Neural cell (in vitro differentiated cells): Measurements from ENCODE around the gene RAB44. TPM values are rescaled to one million over a fixed set of nuclear protein-coding genes. Genes with fewer than 3 reads are reported as not detected.

Experiments
- H2AFZ ChIP-seq: fragments of 200-600, 300-800 bp; sonication (generic), shearing (Covaris generic); 2 replicates; pipeline ENCODE4 v1.6.0; 2014; ENCODE audit warnings: low read depth, mild to moderate bottlenecking, antibody characterized with exemption, low read length, moderate library complexity
- H3F3A ChIP-seq: fragments of 200-600 bp; shearing (Covaris generic); 2 replicates; pipeline ENCODE4 v1.6.1; 2016; ENCODE audit warnings: mild to moderate bottlenecking, moderate library complexity, mixed read lengths, antibody characterized with exemption, low read length; ENCODE audit not compliant: insufficient read depth, poor library complexity, severe bottlenecking
- H3K27ac ChIP-seq: fragments of 200-600, 300-800 bp; sonication (generic), shearing (Covaris generic); 2 replicates; pipeline ENCODE4 v1.5.1; 2014; ENCODE audit warnings: mild to moderate bottlenecking, low read length, moderate library complexity
- H3K27me3 ChIP-seq: fragments of 300-800, 200-600 bp; sonication (generic), shearing (Covaris generic); 2 replicates; pipeline ENCODE4 v1.6.0; 2014; ENCODE audit warnings: mild to moderate bottlenecking, low read depth, low read length, moderate library complexity; ENCODE audit not compliant: insufficient read depth
- H3K36me3 ChIP-seq: fragments of 300-800, 200-600 bp; sonication (generic), shearing (Covaris generic); 2 replicates; pipeline ENCODE4 v1.5.1; 2014; ENCODE audit warnings: mild to moderate bottlenecking, antibody characterized with exemption, low read length, moderate library complexity; ENCODE audit not compliant: insufficient read depth
- H3K4me2 ChIP-seq: fragments of 300-800, 200-600 bp; sonication (generic), shearing (Covaris generic); 2 replicates; pipeline ENCODE4 v1.6.0; 2014; ENCODE audit warnings: mild to moderate bottlenecking, low read length
- H3K4me3 ChIP-seq: fragments of 300-800, 200-600 bp; sonication (generic), shearing (Covaris generic); 2 replicates; pipeline ENCODE4 v1.5.1; 2014; ENCODE audit warnings: mild to moderate bottlenecking, low read length, moderate library complexity
- H3K79me2 ChIP-seq: fragments of 200-600 bp; shearing (Covaris generic); replicated peaks from 2 replicates; pipeline ENCODE4 v1.6.0; 2014; ENCODE audit warnings: mild to moderate bottlenecking, low read length, moderate library complexity; ENCODE audit not compliant: insufficient read depth
- H3K9ac ChIP-seq: fragments of 300-800, 200-600 bp; sonication (generic), shearing (Covaris generic); 2 replicates; pipeline ENCODE4 v1.6.1; 2016; ENCODE audit warnings: mild to moderate bottlenecking, low read length, mixed read lengths
- H3K9me2 ChIP-seq: fragments of 200-600 bp; shearing (Covaris generic); 2 replicates; pipeline ENCODE4 v1.6.1; 2016; ENCODE audit warnings: mild to moderate bottlenecking, low read length, mixed read lengths; ENCODE audit not compliant: insufficient read depth
- H3K9me3 ChIP-seq: fragments of 200-600, 300-800 bp; sonication (generic), shearing (Covaris generic); 2 replicates; pipeline ENCODE4 v1.6.1; 2016; ENCODE audit warnings: mild to moderate bottlenecking, mixed run types, low read length, moderate library complexity, mixed read lengths
- H4K20me1 ChIP-seq: fragments of 200-600 bp; shearing (Covaris generic); 2 replicates; pipeline ENCODE4 v1.6.1; 2016; ENCODE audit warnings: mild to moderate bottlenecking, mixed run types; ENCODE audit not compliant: insufficient read depth
- EP300 ChIP-seq: fragments of 450-650 bp; conservative IDR thresholded peaks from 2 replicates; pipeline ENCODE4 v1.6.1; 2014; ENCODE audit warnings: antibody characterized with exemption, mild to moderate bottlenecking, moderate library complexity; ENCODE audit not compliant: poor library complexity, severe bottlenecking
- EZH2 ChIP-seq: fragments of 200-600, 300-800 bp; shearing (Covaris generic), sonication (generic); IDR thresholded peaks from 2 replicates; pipeline ENCODE4 v1.6.1; 2014; ENCODE audit warnings: antibody characterized with exemption, low read length, borderline replicate concordance, mild to moderate bottlenecking; ENCODE audit not compliant: insufficient read depth, poor library complexity, severe bottlenecking
- MXI1 ChIP-seq: fragments of 450-650 bp; conservative IDR thresholded peaks from 2 replicates; pipeline ENCODE4 v1.6.1; 2014; ENCODE audit warnings: antibody characterized with exemption, mild to moderate bottlenecking; ENCODE audit not compliant: poor library complexity, severe bottlenecking
- POLR2AphosphoS5 ChIP-seq: IDR thresholded peaks from 2 replicates; pipeline ENCODE4 v1.6.1; 2012
- RAD21 ChIP-seq: fragments of 450-650 bp; conservative IDR thresholded peaks from 2 replicates; pipeline ENCODE4 v1.6.1; 2014; ENCODE audit warnings: antibody characterized with exemption, mild to moderate bottlenecking, moderate library complexity
- SMC3 ChIP-seq: fragments of 450-650 bp; conservative IDR thresholded peaks from 2 replicates; pipeline ENCODE4 v1.6.1; 2014; ENCODE audit warnings: antibody characterized with exemption, mild to moderate bottlenecking, moderate library complexity; ENCODE audit not compliant: poor library complexity
- TAF1 ChIP-seq: IDR thresholded peaks from 2 replicates; pipeline ENCODE4 v1.6.1; 2012; ENCODE audit warnings: low read depth
- polyA plus RNA-seq: library from polyadenylated mRNA; depleted of rRNA; stranded (reverse); fragments of >200 nt; gene quantifications from 2 replicates; pipeline ENCODE4 v1.2.3, GENCODE V29; 2014
- TF ChIP-seq, protein P1 (sequence below): IDR thresholded peaks from 2 replicates; pipeline ENCODE4 v1.6.1; 2012; ENCODE audit warnings: borderline replicate concordance
- TF ChIP-seq, protein P2 (sequence below): fragments of 450-650 bp; IDR thresholded peaks from 2 replicates; pipeline ENCODE4 v1.5.1; 2014; ENCODE audit warnings: antibody characterized with exemption, mild to moderate bottlenecking, moderate library complexity; ENCODE audit not compliant: poor library complexity, severe bottlenecking

The RAB44 gene
- polyA plus RNA-seq, 1 donor from 2014 or later = not detected

DNA sequence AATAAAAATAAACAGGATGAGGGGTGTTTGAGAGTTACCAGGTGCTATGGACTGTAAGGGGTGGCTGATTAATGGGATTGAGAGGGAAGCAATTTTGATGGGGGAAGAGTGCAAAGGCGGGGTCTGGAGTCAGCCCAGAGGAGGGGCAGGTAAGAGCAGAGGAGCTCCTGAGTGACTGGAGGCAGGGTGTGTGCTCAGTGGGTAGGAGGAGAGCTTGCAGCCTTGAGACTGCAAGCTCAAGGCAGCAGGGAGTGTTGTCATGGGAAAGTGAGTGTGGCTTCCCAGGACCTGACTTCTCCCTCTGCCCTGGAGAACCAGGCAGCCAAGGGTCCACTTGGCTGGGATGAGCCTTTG lies 54.2 kb downstream of the RAB44 start:
- no peaks in the 10 kb centered on the region for H3K9me3 ChIP-seq
- H3F3A ChIP-seq = no peaks in the 10 kb centered on the region
- H2AFZ ChIP-seq = no peak overlapping the region
- H3K9me2 ChIP-seq = no peaks in the 10 kb centered on the region
- H3K36me3 ChIP-seq = no peaks in the 10 kb centered on the region
- no peaks in the 10 kb centered on the region for H3K79me2 ChIP-seq
- H3K27ac ChIP-seq = no peak overlapping the region
- H3K27me3 ChIP-seq = no peaks in the 10 kb centered on the region
- no peak overlapping the region for H3K4me2 ChIP-seq
- H4K20me1 ChIP-seq = no peaks in the 10 kb centered on the region
- no peak overlapping the region for H3K4me3 ChIP-seq
- TF ChIP-seq, protein P1, sequence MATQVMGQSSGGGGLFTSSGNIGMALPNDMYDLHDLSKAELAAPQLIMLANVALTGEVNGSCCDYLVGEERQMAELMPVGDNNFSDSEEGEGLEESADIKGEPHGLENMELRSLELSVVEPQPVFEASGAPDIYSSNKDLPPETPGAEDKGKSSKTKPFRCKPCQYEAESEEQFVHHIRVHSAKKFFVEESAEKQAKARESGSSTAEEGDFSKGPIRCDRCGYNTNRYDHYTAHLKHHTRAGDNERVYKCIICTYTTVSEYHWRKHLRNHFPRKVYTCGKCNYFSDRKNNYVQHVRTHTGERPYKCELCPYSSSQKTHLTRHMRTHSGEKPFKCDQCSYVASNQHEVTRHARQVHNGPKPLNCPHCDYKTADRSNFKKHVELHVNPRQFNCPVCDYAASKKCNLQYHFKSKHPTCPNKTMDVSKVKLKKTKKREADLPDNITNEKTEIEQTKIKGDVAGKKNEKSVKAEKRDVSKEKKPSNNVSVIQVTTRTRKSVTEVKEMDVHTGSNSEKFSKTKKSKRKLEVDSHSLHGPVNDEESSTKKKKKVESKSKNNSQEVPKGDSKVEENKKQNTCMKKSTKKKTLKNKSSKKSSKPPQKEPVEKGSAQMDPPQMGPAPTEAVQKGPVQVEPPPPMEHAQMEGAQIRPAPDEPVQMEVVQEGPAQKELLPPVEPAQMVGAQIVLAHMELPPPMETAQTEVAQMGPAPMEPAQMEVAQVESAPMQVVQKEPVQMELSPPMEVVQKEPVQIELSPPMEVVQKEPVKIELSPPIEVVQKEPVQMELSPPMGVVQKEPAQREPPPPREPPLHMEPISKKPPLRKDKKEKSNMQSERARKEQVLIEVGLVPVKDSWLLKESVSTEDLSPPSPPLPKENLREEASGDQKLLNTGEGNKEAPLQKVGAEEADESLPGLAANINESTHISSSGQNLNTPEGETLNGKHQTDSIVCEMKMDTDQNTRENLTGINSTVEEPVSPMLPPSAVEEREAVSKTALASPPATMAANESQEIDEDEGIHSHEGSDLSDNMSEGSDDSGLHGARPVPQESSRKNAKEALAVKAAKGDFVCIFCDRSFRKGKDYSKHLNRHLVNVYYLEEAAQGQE = no peak
- TF ChIP-seq, protein P2, sequence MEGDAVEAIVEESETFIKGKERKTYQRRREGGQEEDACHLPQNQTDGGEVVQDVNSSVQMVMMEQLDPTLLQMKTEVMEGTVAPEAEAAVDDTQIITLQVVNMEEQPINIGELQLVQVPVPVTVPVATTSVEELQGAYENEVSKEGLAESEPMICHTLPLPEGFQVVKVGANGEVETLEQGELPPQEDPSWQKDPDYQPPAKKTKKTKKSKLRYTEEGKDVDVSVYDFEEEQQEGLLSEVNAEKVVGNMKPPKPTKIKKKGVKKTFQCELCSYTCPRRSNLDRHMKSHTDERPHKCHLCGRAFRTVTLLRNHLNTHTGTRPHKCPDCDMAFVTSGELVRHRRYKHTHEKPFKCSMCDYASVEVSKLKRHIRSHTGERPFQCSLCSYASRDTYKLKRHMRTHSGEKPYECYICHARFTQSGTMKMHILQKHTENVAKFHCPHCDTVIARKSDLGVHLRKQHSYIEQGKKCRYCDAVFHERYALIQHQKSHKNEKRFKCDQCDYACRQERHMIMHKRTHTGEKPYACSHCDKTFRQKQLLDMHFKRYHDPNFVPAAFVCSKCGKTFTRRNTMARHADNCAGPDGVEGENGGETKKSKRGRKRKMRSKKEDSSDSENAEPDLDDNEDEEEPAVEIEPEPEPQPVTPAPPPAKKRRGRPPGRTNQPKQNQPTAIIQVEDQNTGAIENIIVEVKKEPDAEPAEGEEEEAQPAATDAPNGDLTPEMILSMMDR = no peak
- TF ChIP-seq TAF1 (no peak), EZH2 (no peak), POLR2AphosphoS5 (no peak), RAD21 (no peak), SMC3 (no peak), EP300 (no peak), MXI1 (no peak)
- H3K9ac ChIP-seq = no peak overlapping the region

DNA sequence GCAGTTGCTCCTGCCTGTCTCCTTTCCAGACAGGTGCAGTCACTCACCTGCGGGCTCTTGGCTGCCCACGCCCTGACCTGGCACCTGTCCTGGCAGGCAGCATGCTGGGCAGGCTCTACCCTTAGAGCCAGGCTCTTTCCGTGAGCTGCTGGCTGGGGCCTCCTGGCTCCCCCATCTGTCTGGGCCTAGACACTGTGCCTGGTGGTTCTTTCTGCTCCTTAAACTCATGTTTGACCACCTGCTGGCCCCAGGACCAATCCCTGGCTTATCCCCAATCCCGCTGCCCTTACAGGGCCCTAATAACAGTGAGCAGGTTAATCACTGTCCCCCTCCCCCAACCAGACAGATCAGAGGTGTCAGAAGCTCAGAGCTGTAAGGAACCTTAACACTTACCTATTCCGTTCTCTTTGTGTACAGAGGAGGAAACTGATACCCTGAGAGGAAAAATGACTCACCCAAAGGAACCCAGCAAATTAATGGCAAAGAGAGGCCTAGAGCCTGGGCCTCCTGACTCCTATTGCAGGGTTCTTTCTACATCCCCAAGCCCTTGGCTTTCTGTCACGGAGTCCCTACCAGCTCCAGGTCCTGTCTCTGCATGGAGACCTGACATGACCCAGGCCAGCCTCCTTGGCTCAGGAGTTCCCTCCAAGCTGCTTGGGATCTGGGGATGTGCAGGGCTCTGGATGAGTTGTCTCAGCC lies 54.7 kb downstream of the RAB44 start:
- H3K27ac ChIP-seq = no peak overlapping the region
- no peak overlapping the region for H2AFZ ChIP-seq
- no peaks in the 10 kb centered on the region for H3K9me2 ChIP-seq
- no peaks in the 10 kb centered on the region for H3K36me3 ChIP-seq
- TF ChIP-seq, protein P2 = no peak
- TF ChIP-seq POLR2AphosphoS5 (no peak), RAD21 (no peak), TAF1 (no peak), MXI1 (no peak)
- H3K4me3 ChIP-seq = no peak overlapping the region
- H3K79me2 ChIP-seq = no peaks in the 10 kb centered on the region
- no peaks in the 10 kb centered on the region for H3K9me3 ChIP-seq
- H4K20me1 ChIP-seq = no peaks in the 10 kb centered on the region
- no peak overlapping the region for H3K9ac ChIP-seq
- H3F3A ChIP-seq = no peaks in the 10 kb centered on the region
- no peaks in the 10 kb centered on the region for H3K27me3 ChIP-seq
- H3K4me2 ChIP-seq = no peak overlapping the region
